ENCODE data around the gene GSTA4. TPM values are rescaled to one million over a fixed set of nuclear protein-coding genes. Genes with fewer than 3 reads are reported as not detected.

Gene GSTA4
- total RNA-seq, 2 experiments from 2014 or later, result 0.25 TPM; not detected in 1

DNA sequence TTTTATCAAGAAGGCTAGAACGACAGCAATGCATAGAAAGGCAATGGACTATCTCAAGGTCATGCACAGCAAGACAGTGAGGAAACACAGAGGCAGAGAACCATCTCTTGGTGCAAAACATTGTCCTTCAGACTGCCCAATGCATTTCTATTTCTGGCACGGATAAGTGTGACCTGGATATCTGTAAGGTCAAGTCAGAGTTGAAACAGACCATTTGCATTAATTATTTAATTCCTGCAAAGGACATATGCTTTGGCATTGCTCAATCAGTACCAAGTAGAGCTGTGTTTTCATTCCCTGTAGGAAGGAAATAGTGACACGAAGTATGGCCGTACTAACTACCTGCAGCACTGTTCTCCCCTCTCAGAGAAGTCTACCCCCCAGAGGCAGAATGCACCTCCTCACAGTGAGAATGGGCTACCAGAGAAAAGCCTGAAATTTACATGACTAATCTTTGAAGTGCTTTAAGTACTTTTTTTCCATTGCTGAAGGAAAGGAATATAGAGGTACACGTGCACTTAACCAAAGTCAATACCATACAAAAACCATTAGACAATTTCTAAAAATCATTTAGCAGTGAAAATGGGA is 32.1 kb upstream of the GSTA4 start:
- H3K4me3 Mint-ChIP-seq, result no peak overlapping the region
- H3K27ac Mint-ChIP-seq, result no peak overlapping the region
- no peak overlapping the region for H3K4me3 ChIP-seq (ENCODE audit: low read length)

DNA sequence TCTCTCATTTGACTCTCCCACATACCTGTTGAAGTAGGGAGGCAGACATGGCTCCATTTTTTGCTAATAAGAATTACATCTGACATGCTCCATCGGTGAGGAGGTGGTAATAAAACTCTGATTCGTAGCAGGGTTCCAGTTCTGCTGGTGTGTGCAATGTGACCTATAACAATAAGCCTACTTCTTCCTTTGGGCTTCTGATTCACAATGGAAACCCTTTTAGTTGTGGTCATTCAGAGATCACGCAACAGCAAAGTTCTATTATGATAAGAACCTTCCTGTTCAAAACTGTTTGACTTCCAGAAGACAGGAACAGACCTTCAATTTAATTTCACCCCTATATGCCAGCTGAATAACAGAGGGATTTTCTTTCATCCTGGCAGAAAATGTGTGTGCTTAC is 31.4 kb upstream of the GSTA4 start:
- Mint-ChIP-seq H3K27me3 (no peaks in the 10 kb centered on the region), H3K4me3 (no peak overlapping the region), H3K36me3 (ENCODE audit: low read depth) (peaks cover 70% of the 10 kb centered on the region), H3K9me3 (no peaks in the 10 kb centered on the region), H3K4me1 (ENCODE audit: low read depth) (peaks cover 9% of the 10 kb centered on the region), H3K27ac (no peak overlapping the region)
- ChIA-PET POLR2A (no interaction called here), CTCF (no interaction called here)
- intact Hi-C loops (cut with DNase I, micrococcal nuclease), result no loop called here
- H3K27me3 ChIP-seq (ENCODE audit: control insufficient read depth in 1 of 2, insufficient read depth in 2 of 2, low read length in 2 of 2), result no peaks in the 10 kb centered on the region
- TF ChIP-seq, protein P1, sequence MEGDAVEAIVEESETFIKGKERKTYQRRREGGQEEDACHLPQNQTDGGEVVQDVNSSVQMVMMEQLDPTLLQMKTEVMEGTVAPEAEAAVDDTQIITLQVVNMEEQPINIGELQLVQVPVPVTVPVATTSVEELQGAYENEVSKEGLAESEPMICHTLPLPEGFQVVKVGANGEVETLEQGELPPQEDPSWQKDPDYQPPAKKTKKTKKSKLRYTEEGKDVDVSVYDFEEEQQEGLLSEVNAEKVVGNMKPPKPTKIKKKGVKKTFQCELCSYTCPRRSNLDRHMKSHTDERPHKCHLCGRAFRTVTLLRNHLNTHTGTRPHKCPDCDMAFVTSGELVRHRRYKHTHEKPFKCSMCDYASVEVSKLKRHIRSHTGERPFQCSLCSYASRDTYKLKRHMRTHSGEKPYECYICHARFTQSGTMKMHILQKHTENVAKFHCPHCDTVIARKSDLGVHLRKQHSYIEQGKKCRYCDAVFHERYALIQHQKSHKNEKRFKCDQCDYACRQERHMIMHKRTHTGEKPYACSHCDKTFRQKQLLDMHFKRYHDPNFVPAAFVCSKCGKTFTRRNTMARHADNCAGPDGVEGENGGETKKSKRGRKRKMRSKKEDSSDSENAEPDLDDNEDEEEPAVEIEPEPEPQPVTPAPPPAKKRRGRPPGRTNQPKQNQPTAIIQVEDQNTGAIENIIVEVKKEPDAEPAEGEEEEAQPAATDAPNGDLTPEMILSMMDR (IDR thresholded peaks at IDR 0.05), result no peak
- H3K36me3 ChIP-seq (ENCODE audit: insufficient read depth, low read length), result peaks cover 48% of the 10 kb centered on the region
- DNase-seq (no peak), ATAC-seq (ENCODE audit: poor library complexity) (no peak)
- H3K4me3 ChIP-seq (ENCODE audit: low read length), result no peak overlapping the region
- H3K4me1 ChIP-seq (ENCODE audit: insufficient read depth, low read length), result no peaks in the 10 kb centered on the region
- H3K9me3 ChIP-seq (ENCODE audit: control insufficient read depth in 1 of 2, insufficient read depth in 1 of 2, low read length in 2 of 2), result no peaks in the 10 kb centered on the region
- H3K27ac ChIP-seq (ENCODE audit: low read depth in 1 of 2, low read length in 2 of 2), result no peak overlapping the region

More for the DNA sequence above, 32.1 kb upstream of the GSTA4 start:
- Histone ChIP-seq H3K27ac (ENCODE audit: low read depth in 1 of 2, low read length in 2 of 2) (no peak overlapping the region), H3K27me3 (ENCODE audit: control insufficient read depth in 1 of 2, insufficient read depth in 2 of 2, low read length in 2 of 2) (no peaks in the 10 kb centered on the region), H3K36me3 (ENCODE audit: insufficient read depth, low read length) (peaks cover 52% of the 10 kb centered on the region), H3K4me1 (ENCODE audit: insufficient read depth, low read length) (no peaks in the 10 kb centered on the region), H3K9me3 (ENCODE audit: control insufficient read depth in 1 of 2, insufficient read depth in 1 of 2, low read length in 2 of 2) (no peaks in the 10 kb centered on the region)
- Mint-ChIP-seq H3K9me3 (no peaks in the 10 kb centered on the region), H3K36me3 (ENCODE audit: low read depth) (peaks cover 76% of the 10 kb centered on the region), H3K27me3 (no peaks in the 10 kb centered on the region), H3K4me1 (ENCODE audit: low read depth) (peaks cover 9% of the 10 kb centered on the region)
- intact Hi-C loops (cut with DNase I, micrococcal nuclease), result no loop called here
- ATAC-seq (ENCODE audit: poor library complexity) (no peak), DNase-seq (no peak)
- TF ChIP-seq, protein P1 (IDR thresholded peaks at IDR 0.05), result no peak
- CTCF ChIA-PET, result no interaction called here
- POLR2A ChIA-PET, result no interaction called here

DNA sequence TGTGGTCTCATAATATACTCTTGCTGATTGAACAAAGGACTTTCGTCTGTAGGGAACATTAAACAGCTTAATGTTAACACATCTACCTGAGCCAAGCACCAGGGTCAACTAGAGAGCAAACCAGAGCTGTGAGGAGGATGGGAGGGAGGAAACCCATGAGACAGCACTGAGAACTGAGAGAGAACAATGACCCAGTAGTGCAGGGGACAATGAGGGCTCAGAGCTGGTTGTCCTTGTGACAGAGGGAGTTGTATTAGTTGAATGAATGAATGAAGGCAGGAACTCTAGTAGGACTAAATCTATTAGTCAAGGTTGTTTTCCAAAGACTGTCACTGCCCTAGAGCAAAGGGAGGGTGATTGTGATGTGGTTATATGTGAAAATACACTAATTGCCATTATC is 28.2 kb upstream of the GSTA4 start:
- CTCF ChIA-PET, result no interaction called here
- ATAC-seq (ENCODE audit: poor library complexity), result no peak

More for the DNA sequence above, 28.2 kb upstream of the GSTA4 start:
- Histone ChIP-seq H3K9me3 (ENCODE audit: control insufficient read depth in 1 of 2, insufficient read depth in 1 of 2, low read length in 2 of 2) (no peaks in the 10 kb centered on the region), H3K4me3 (ENCODE audit: low read length) (no peak overlapping the region), H3K4me1 (ENCODE audit: insufficient read depth, low read length) (no peaks in the 10 kb centered on the region), H3K27me3 (ENCODE audit: control insufficient read depth in 1 of 2, insufficient read depth in 2 of 2, low read length in 2 of 2) (no peaks in the 10 kb centered on the region), H3K36me3 (ENCODE audit: insufficient read depth, low read length) (peaks cover 20% of the 10 kb centered on the region), H3K27ac (ENCODE audit: low read depth in 1 of 2, low read length in 2 of 2) (no peak overlapping the region)
- Mint-ChIP-seq H3K4me3 (no peak overlapping the region), H3K4me1 (ENCODE audit: low read depth) (peaks cover 23% of the 10 kb centered on the region), H3K9me3 (no peaks in the 10 kb centered on the region), H3K27ac (no peak overlapping the region), H3K36me3 (ENCODE audit: low read depth) (peaks cover 57% of the 10 kb centered on the region), H3K27me3 (no peaks in the 10 kb centered on the region)
- intact Hi-C loops (cut with DNase I, micrococcal nuclease), result no loop called here
- POLR2A ChIA-PET, result no interaction called here
- no peak for DNase-seq
- TF ChIP-seq, protein P1 (IDR thresholded peaks at IDR 0.05), result no peak

Measured in CD4-positive, alpha-beta T cell (primary cell).